Erythroblast (primary cell): ENCODE data around the gene FDX1.

Experiments used
- GATA1 ChIP-seq: IDR thresholded peaks from 2 replicates; pipeline ENCODE4 v1.6.1; 2011; ENCODE audit warnings: low read depth, mild to moderate bottlenecking, control low read depth, low read length, moderate library complexity
- POLR2A ChIP-seq: IDR thresholded peaks from 2 replicates; pipeline ENCODE4 v1.6.1; 2011; ENCODE audit warnings: mild to moderate bottlenecking, low read length

- TF ChIP-seq POLR2A (no peak), GATA1 (no peak)
Observed at GRCh38 chr11:110453684-110454354, 24.1 kb downstream of the FDX1 start.
